GM12878 (cell line): ENCODE measurements around the gene LRTM2. TPM values are rescaled to one million over a fixed set of nuclear protein-coding genes. Genes with fewer than 3 reads are reported as not detected.

ENCODE experiments used
- ATAC-seq: fragments of 200-7000 bp; cut with Tn5 transposase; 3 replicates; pipeline ENCODE4 v1.9.1; 2020; ENCODE audit warnings: mild to moderate bottlenecking, moderate library complexity
- BruUV-seq: library from RNA; stranded (reverse); fragments of 400-500 nt; replicated peaks from 2 replicates; lab custom pipeline; 2021; lab: Mats Ljungman, UMichigan
- CTCF ChIA-PET: fragments of 300-600 bp; sonication (Branson Sonifier 250); formaldehyde crosslinking; extraction: SDS; loops from one replicate; lab custom pipeline; 2021; ENCODE audit warnings: inconsistent platforms; lab: Yijun Ruan, JAX
- POLR2A ChIA-PET: fragments of 350-600 bp; formaldehyde crosslinking; extraction: SDS; loops from one replicate; lab custom pipeline; 2021; ENCODE audit warnings: inconsistent platforms; lab: Charles Lee
- RAD21 ChIA-PET: fragments of 300-600 bp; sonication (Branson Sonifier 250); formaldehyde crosslinking; loops from one replicate; lab custom pipeline; 2023; ENCODE audit warnings: antibody characterized with exemption; ENCODE audit not compliant: unreplicated experiment; lab: Charles Lee
- SMC1A ChIA-PET: fragments of 300-600 bp; sonication (Branson Sonifier 250); formaldehyde crosslinking; loops from one replicate; lab custom pipeline; 2023; ENCODE audit not compliant: unreplicated experiment, uncharacterized antibody; lab: Charles Lee
- DNase-seq: peaks from one replicate; pipeline ENCODE4 v3.0.0-alpha.2; 2011; ENCODE audit warnings: low read depth, low spot score
- FAIRE-seq: peaks from 3 replicates; lab custom pipeline; 2011; peaks lifted over from hg19 to GRCh38; lab: Jason Lieb, UNC
- H2AFZ ChIP-seq: 2 replicates; pipeline ENCODE4 v1.6.0; 2011; ENCODE audit warnings: low read depth, low read length, control low read depth; ENCODE audit not compliant: control insufficient read depth
- H3K27ac ChIP-seq: 2 replicates; pipeline ENCODE4 v1.5.1; 2011; ENCODE audit warnings: control low read depth; ENCODE audit not compliant: control insufficient read depth, insufficient read depth
- H3K27me3 ChIP-seq, 2 experiments: replicated peaks in 1 of 2; 2 replicates each; pipeline versions ENCODE4 v1.6.0 to v1.6.1; 2011; ENCODE audit warnings: low read length in 1 of 2; ENCODE audit not compliant: control insufficient read depth in 2 of 2, insufficient read depth in 2 of 2
- H3K36me3 ChIP-seq, 2 experiments: 2 replicates each; pipeline ENCODE4 v1.5.1; 2011; ENCODE audit warnings: low read length in 1 of 2; ENCODE audit not compliant: control insufficient read depth in 2 of 2, insufficient read depth in 2 of 2
- H3K4me1 ChIP-seq: 2 replicates; pipeline ENCODE4 v1.6.1; 2011; ENCODE audit warnings: mild to moderate bottlenecking, low read length, moderate library complexity, mixed read lengths; ENCODE audit not compliant: control insufficient read depth, insufficient read depth
- H3K4me2 ChIP-seq: 2 replicates; pipeline ENCODE4 v1.6.0; 2011; ENCODE audit warnings: control low read depth; ENCODE audit not compliant: control insufficient read depth, insufficient read depth
- H3K4me3 ChIP-seq: fragments of 200-600 bp; sonication (generic); 2 replicates; pipeline ENCODE4 v1.5.1; 2016
- H3K79me2 ChIP-seq: 2 replicates; pipeline ENCODE4 v1.6.0; 2011; ENCODE audit warnings: low read length; ENCODE audit not compliant: control insufficient read depth, insufficient read depth
- H3K9ac ChIP-seq: 2 replicates; pipeline ENCODE4 v1.8.0; 2011; ENCODE audit warnings: low read length, control low read depth, mixed read lengths; ENCODE audit not compliant: control insufficient read depth, insufficient read depth
- H3K9me3 ChIP-seq: replicated peaks from 3 replicates; pipeline ENCODE4 v1.5.1; 2011; ENCODE audit warnings: mild to moderate bottlenecking, low read length; ENCODE audit not compliant: control insufficient read depth, insufficient read depth
- H4K20me1 ChIP-seq: 2 replicates; pipeline ENCODE4 v1.6.0; 2011; ENCODE audit not compliant: control insufficient read depth, insufficient read depth
- CHD1 ChIP-seq: IDR thresholded peaks from 2 replicates; pipeline ENCODE4 v1.6.1; 2012; ENCODE audit warnings: low read depth, low read length, improper control_type of control experiment
- CREB1 ChIP-seq: IDR thresholded peaks from 2 replicates; pipeline ENCODE4 v1.6.1; 2012; ENCODE audit warnings: low read depth, mild to moderate bottlenecking, inconsistent platforms
- CREM ChIP-seq: IDR thresholded peaks from 2 replicates; pipeline ENCODE4 v1.6.1; 2014; ENCODE audit warnings: antibody characterized with exemption, low read depth
- EGR1 ChIP-seq, 2 experiments: IDR thresholded peaks; 1 replicate in 1 of 2; 2 replicates in 1 of 2; pipeline ENCODE4 v1.6.1; 2011 to 2012; ENCODE audit warnings: low read depth in 2 of 2, low read length in 2 of 2, borderline replicate concordance in 1 of 2, mild to moderate bottlenecking in 1 of 2, moderate library complexity in 1 of 2
- EP300 ChIP-seq, 2 experiments: fragments of 150-350 bp in 1 of 2; IDR thresholded peaks; 2 replicates each; pipeline ENCODE4 v1.6.1; 2011 to 2012; ENCODE audit warnings: low read depth in 2 of 2, low read length in 2 of 2, borderline replicate concordance in 1 of 2, improper control_type of control experiment in 1 of 2, inconsistent platforms in 1 of 2; ENCODE audit not compliant: control insufficient read depth in 1 of 2
- FOS ChIP-seq: IDR thresholded peaks from 3 replicates; pipeline ENCODE4 v1.6.1; 2011; ENCODE audit warnings: borderline replicate concordance; ENCODE audit not compliant: insufficient read length; ENCODE audit errors: extremely low read depth
- GABPA ChIP-seq: IDR thresholded peaks from 2 replicates; pipeline ENCODE4 v1.6.1; 2014; ENCODE audit warnings: antibody characterized with exemption, low read depth, mild to moderate bottlenecking, inconsistent platforms
- MTA2 ChIP-seq: fragments of 450-650 bp; IDR thresholded peaks from 2 replicates; pipeline ENCODE4 v1.6.1; 2016; ENCODE audit warnings: low read depth, mild to moderate bottlenecking, moderate library complexity
- PML ChIP-seq: IDR thresholded peaks from 2 replicates; pipeline ENCODE4 v1.6.1; 2012; ENCODE audit warnings: low read length, inconsistent platforms
- RBBP5 ChIP-seq: fragments of 200-600 bp; sonication (generic); conservative IDR thresholded peaks from 2 replicates; pipeline ENCODE4 v1.6.1; 2016
- SKIL ChIP-seq: fragments of 450-650 bp; IDR thresholded peaks from 2 replicates; pipeline ENCODE4 v1.6.1; 2017; ENCODE audit warnings: mild to moderate bottlenecking, low read depth, inconsistent platforms; ENCODE audit not compliant: poor library complexity, severe bottlenecking
- SRF ChIP-seq, 2 experiments: IDR thresholded peaks; 2 replicates each; pipeline ENCODE4 v1.6.1; 2011; ENCODE audit warnings: low read depth in 2 of 2, low read length in 2 of 2, mild to moderate bottlenecking in 1 of 2, moderate library complexity in 1 of 2
- ZBTB40 ChIP-seq: fragments of 450-650 bp; IDR thresholded peaks from 2 replicates; pipeline ENCODE4 v1.6.1; 2016; ENCODE audit warnings: mild to moderate bottlenecking, moderate library complexity, borderline replicate concordance
- ZNF592 ChIP-seq: fragments of 450-650 bp; IDR thresholded peaks from 2 replicates; pipeline ENCODE4 v1.6.1; 2017; ENCODE audit warnings: mild to moderate bottlenecking, moderate library complexity
- WGBS: methylation state at CpG from one replicate; pipeline ENCODE4 v1.1.6; 2016; ENCODE audit warnings: low lambda C conversion rate; ENCODE audit not compliant: insufficient replicate concordance, insufficient coverage; ENCODE audit errors: missing lambda C conversion rate; 5-methylcytosine and 5-hydroxymethylcytosine counted together
- in situ Hi-C: fragments of 300-500 bp; cut with MboI; formaldehyde crosslinking; loops from 9 replicates; pipeline ENCODE4 v1.14.3; 2018; ENCODE audit warnings: mixed read lengths
- intact Hi-C: fragments of 100-400 bp; cut with micrococcal nuclease; formaldehyde crosslinking; loops from one replicate; pipeline ENCODE4 v1.14.2; 2022; ENCODE audit not compliant: unreplicated experiment
- polyA plus RNA-seq, 11 experiments: library from polyadenylated mRNA; depleted of rRNA in 4 of 11; unstranded in 6 of 11; stranded (reverse) in 5 of 11; fragments of >200 nt; fragmentation: Nextera tagmentation in 4 of 11; fragmentation: Illumina TruSeq in 1 of 11; extraction: Ambion mirVana in 4 of 11; extraction: Trizol in 1 of 11; gene quantifications; 1 replicate in 1 of 11; 2 replicates in 10 of 11; pipeline versions ENCODE4 v1.2.1 to v1.2.3, GENCODE V29; 2011 to 2016; ENCODE audit warnings: inconsistent platforms in 2 of 11, missing spikeins in 2 of 11, low read depth in 1 of 11
- total RNA-seq, 4 experiments: library from RNA; depleted of rRNA in 3 of 4; stranded (reverse); fragments of >200 nt in 3 of 4; fragmentation: Illumina TruSeq in 1 of 4; extraction: Trizol in 1 of 4; gene quantifications; 2 replicates each; pipeline versions ENCODE4 v1.2.1 to v1.2.3, GENCODE V29; 2013 to 2021

The LRTM2 gene
- total and polyA plus RNA-seq, 10 of the 15 experiments (the other 5 are each of a cell fraction or from before 2014, with no cell fraction given): 0.05 TPM; not detected in 9

- WGBS: 77% methylated on average over 2 of the region's 2 CpGs
- no peaks in the 10 kb centered on the region; the same call in 1 of the 2 replicates for H4K20me1 ChIP-seq
- no peaks in the 10 kb centered on the region for H3K79me2 ChIP-seq
- ChIA-PET RAD21 (interaction anchor here (0.7 to 1.7 kb wide), 4 partner anchors 9 to 265 kb away, joined by 3 to 5 read pairs (median 4); no protein-coding TSS in a partner anchor), POLR2A (no interaction called here), SMC1A (interaction anchor here (1.1 to 1.7 kb wide), 4 partner anchors 8 to 147 kb away, joined by 3 to 11 read pairs (median 3); no protein-coding TSS in a partner anchor), CTCF (interaction anchor here (0.6 to 3.1 kb wide), 4 partner anchors 9 to 147 kb away, joined by 3 to 21 read pairs (median 4); no protein-coding TSS in a partner anchor)
- no peak overlapping the region for H3K27ac ChIP-seq
- in situ Hi-C loops: no loop called here
- no peak overlapping the region for H3K9ac ChIP-seq
- DNase-seq: no peak
- TF ChIP-seq SRF (IDR thresholded peaks at IDR 0.05; ENCODE audit: low read depth in 2 of 2, low read length in 2 of 2): no peak
- no peak for TF ChIP-seq EGR1 (IDR thresholded peaks at IDR 0.05; ENCODE audit: borderline replicate concordance in 1 of 2, low read depth in 2 of 2, low read length in 2 of 2)
- no peak for TF ChIP-seq MTA2
- no peak for TF ChIP-seq CREM
- no peak for TF ChIP-seq RBBP5
- TF ChIP-seq GABPA: no peak
- no peak for TF ChIP-seq CREB1
- no peak for TF ChIP-seq ZNF592
- no peak for TF ChIP-seq CHD1
- TF ChIP-seq ZBTB40: no peak
- TF ChIP-seq FOS: no peak
- no peak for TF ChIP-seq PML
- no peak for TF ChIP-seq SKIL
- TF ChIP-seq EP300 (IDR thresholded peaks at IDR 0.05; ENCODE audit: borderline replicate concordance in 1 of 2, control insufficient read depth in 1 of 2, low read depth in 2 of 2, low read length in 2 of 2): no peak
- FAIRE-seq: no peak
- no peaks in the 10 kb centered on the region for H3K4me1 ChIP-seq
- ATAC-seq: no peak
- intact Hi-C loops: no loop called here
- no peak overlapping the region for H2AFZ ChIP-seq
- H3K4me3 ChIP-seq: no peak overlapping the region
- no peak overlapping the region for H3K4me2 ChIP-seq
- no peaks in the 10 kb centered on the region for H3K9me3 ChIP-seq
- no peaks in the 10 kb centered on the region for H3K27me3 ChIP-seq
- peaks cover 9 to 21% of the 10 kb centered on the region in 2 experiments for H3K36me3 ChIP-seq
- BruUV-seq: no TSS peak
These were observed 38.1 kb upstream of the LRTM2 start for GRCh38 chr12:1782215-1782614.
